Ovary (tissue), 3 donors: Measurements from ENCODE around the gene WWC1.

Experiments
- CTCF ChIP-seq, 3 donors: fragments of 450-650 bp in 2 of 3; fragments of 200-600 bp in 1 of 3; IDR thresholded peaks; one replicate each; pipeline versions ENCODE4 v1.5.1 to v1.8.0; 2016 to 2022; ENCODE audit warnings: antibody characterized with exemption in 3 of 3, mild to moderate bottlenecking in 1 of 3
- EP300 ChIP-seq: sonication (generic); formaldehyde crosslinking; IDR thresholded peaks from one replicate; pipeline ENCODE4 v1.6.1; 2017; ENCODE audit warnings: antibody characterized with exemption
- POLR2A ChIP-seq: fragments of 450-650 bp; IDR thresholded peaks from one replicate; pipeline ENCODE4 v1.6.1; 2017; ENCODE audit warnings: antibody characterized with exemption, mild to moderate bottlenecking, moderate library complexity
- donor health status: DM: no; HTN: no; CAD: no.

- TF ChIP-seq CTCF (IDR thresholded peaks at IDR 0.05) (no peak), POLR2A (no peak), EP300 (no peak)
Observed at GRCh38 chr5:168474319-168474718, 182.9 kb downstream of the WWC1 start.
